ENCODE measurements around the gene B4GALT2.

Gene B4GALT2

DNA sequence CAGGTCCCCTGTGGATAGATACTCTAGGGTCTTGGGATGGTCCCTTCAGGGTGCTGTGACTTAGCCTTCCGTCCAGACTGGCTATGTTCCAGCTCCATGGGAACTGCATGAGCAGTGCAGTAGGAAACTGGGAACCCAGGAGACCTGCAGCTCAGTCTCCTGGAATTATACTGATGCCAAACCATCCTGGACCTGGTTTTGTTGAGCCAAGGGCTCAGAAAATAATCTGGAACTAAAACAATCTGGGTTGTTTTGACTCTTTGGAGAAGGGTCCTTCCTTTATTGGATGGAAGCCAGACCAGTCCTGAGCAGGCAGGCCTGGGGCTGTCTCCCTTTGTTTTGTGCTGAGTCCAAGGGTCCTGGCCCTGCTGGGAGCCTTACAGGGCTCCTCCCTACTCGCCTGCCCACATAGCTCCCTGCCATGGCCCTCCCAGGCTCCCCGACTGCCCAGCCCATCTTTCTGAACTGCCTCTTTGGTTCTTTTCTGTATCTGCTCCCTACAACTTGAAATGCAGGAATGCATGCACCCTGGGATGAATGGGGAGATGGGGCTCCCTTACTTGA lies 31.1 kb upstream of the B4GALT2 start:
- no peak for TF ChIP-seq ZNF274 (IDR thresholded peaks at IDR 0.05; ENCODE audit: low read depth, low read length)
- TF ChIP-seq SUZ12 (IDR thresholded peaks at IDR 0.05; ENCODE audit: extremely low read depth, insufficient read depth, insufficient read length) = no peak
- TF ChIP-seq YY1 (IDR thresholded peaks at IDR 0.05; ENCODE audit: insufficient read depth, insufficient read length) = no peak
- no peaks in the 10 kb centered on the region for H3K9me3 ChIP-seq (ENCODE audit: insufficient read depth, low read length)
- peak overlapping the region; percentile 98 for H3K4me3 ChIP-seq (ENCODE audit: insufficient read length, low read depth)
- H3K9ac ChIP-seq (ENCODE audit: insufficient read length, low read depth) = peak overlapping the region; percentile 99
- peaks cover 28% of the 10 kb centered on the region for H3K36me3 ChIP-seq (ENCODE audit: insufficient read depth, insufficient read length, low read length)
- no peaks in the 10 kb centered on the region for H3K27me3 ChIP-seq (ENCODE audit: insufficient read depth, insufficient read length)
- DNase-seq (ENCODE audit: low read depth, low spot score) = no peak
- peaks cover 15% of the 10 kb centered on the region for H3K4me1 ChIP-seq (ENCODE audit: insufficient read depth, insufficient read length)

GRCh38 chr1:43949678-43950077 lies 29.3 kb upstream of the B4GALT2 start:
- no peaks in the 10 kb centered on the region for H3K9me3 ChIP-seq (ENCODE audit: insufficient read depth, low read length)
- H3K4me3 ChIP-seq (ENCODE audit: insufficient read length, low read depth) = no peak overlapping the region
- H3K4me1 ChIP-seq (ENCODE audit: insufficient read depth, insufficient read length) = peaks cover 13% of the 10 kb centered on the region
- H3K27me3 ChIP-seq (ENCODE audit: insufficient read depth, insufficient read length) = no peaks in the 10 kb centered on the region
- peaks cover 28% of the 10 kb centered on the region for H3K36me3 ChIP-seq (ENCODE audit: insufficient read depth, insufficient read length, low read length)
- H3K9ac ChIP-seq (ENCODE audit: insufficient read length, low read depth) = no peak overlapping the region
- DNase-seq (ENCODE audit: low read depth, low spot score) = no peak
- TF ChIP-seq ZNF274 (IDR thresholded peaks at IDR 0.05; ENCODE audit: low read depth, low read length) (no peak), YY1 (IDR thresholded peaks at IDR 0.05; ENCODE audit: insufficient read depth, insufficient read length) (no peak), SUZ12 (IDR thresholded peaks at IDR 0.05; ENCODE audit: extremely low read depth, insufficient read depth, insufficient read length) (no peak)

DNA sequence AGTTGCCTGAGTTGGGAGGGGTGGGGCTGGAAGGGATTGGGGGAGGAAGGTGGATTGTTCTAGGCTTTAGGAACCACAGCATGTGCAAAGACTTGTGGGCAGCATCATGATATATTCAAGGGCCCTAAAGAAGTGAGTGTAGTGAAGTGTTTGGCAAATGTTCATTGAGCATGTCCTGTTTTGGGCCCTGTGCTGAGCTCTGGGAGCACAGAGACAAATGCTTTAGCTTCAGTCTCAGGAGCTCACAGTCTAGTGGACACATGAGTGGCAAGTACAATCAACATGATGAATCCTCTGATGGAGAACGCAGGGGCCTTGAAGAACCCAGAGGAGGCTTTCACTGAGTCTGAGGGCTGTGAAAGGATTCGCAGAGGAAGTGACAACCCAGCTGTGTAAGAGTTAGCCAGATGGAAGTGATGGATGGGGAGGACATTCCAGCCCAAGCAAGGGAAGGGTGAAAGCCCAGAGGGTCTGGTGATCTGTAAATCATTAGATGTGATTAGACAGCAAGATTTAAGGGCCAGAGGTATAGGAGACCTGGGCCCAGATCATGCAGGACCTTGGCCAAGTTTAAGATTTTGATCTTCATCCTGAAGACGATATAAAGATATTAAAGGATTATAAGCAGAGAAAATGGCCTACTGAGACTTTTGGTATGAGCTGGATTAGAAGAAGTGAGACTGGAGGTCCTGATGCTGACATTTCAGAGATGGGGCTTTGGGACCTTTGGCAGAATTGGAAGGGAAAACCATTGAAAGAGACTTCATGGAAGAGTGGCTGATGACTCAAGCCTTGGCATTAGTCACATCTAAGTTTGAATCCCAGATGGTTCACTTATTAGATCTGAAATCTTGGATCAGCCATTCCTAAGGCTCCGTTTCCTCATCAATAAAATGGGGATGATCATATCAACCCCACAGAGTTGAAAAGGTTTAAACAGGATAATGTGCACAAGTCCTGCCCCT lies 27.7 kb upstream of the B4GALT2 start:
- Histone ChIP-seq H3K27me3 (ENCODE audit: insufficient read depth, insufficient read length) (no peaks in the 10 kb centered on the region), H3K4me1 (ENCODE audit: insufficient read depth, insufficient read length) (peaks cover 13% of the 10 kb centered on the region), H3K4me3 (ENCODE audit: insufficient read length, low read depth) (no peak overlapping the region), H3K9ac (ENCODE audit: insufficient read length, low read depth) (no peak overlapping the region), H3K36me3 (ENCODE audit: insufficient read depth, insufficient read length, low read length) (peaks cover 33% of the 10 kb centered on the region), H3K9me3 (ENCODE audit: insufficient read depth, low read length) (no peaks in the 10 kb centered on the region)
- DNase-seq (ENCODE audit: low read depth, low spot score) = no peak
- TF ChIP-seq SUZ12 (IDR thresholded peaks at IDR 0.05; ENCODE audit: extremely low read depth, insufficient read depth, insufficient read length) (no peak), ZNF274 (IDR thresholded peaks at IDR 0.05; ENCODE audit: low read depth, low read length) (no peak), YY1 (IDR thresholded peaks at IDR 0.05; ENCODE audit: insufficient read depth, insufficient read length) (no peak)

DNA sequence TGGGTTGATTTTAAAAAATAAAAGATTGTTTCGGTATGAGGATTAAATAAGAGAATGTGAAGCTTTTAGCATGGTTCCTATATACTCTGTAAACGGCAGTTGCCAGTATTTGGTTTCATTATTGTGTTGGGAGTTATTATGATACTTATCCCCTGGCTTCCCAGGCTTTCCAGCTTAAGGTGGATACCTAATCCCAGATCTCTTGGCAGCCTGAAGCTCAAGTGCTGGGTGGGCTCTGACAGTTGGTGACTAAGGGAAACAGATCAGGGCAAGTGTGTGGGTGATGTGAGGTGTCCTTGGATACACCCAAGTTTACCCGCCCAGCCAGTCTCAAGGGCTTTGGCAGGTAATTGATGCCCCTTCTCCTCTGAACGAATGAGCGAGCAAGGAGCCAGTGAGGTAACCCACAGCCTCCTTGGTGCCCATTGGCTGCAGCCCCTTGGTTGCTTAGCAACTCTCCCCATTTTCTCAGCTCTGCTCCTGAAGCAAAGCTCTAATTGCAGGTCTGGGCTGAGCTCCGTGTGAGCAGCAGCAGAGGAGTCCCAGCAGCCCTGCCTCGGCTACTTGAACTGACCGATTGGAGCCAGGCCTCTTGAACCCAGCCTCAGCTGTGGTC lies 26.2 kb upstream of the B4GALT2 start:
- peaks cover 48% of the 10 kb centered on the region for H3K36me3 ChIP-seq (ENCODE audit: insufficient read depth, insufficient read length, low read length)
- H3K4me1 ChIP-seq (ENCODE audit: insufficient read depth, insufficient read length) = peaks cover 8% of the 10 kb centered on the region
- no peak overlapping the region for H3K4me3 ChIP-seq (ENCODE audit: insufficient read length, low read depth)
- H3K27me3 ChIP-seq (ENCODE audit: insufficient read depth, insufficient read length) = no peaks in the 10 kb centered on the region
- no peak overlapping the region for H3K9ac ChIP-seq (ENCODE audit: insufficient read length, low read depth)
- H3K9me3 ChIP-seq (ENCODE audit: insufficient read depth, low read length) = no peaks in the 10 kb centered on the region
- no peak for TF ChIP-seq YY1 (IDR thresholded peaks at IDR 0.05; ENCODE audit: insufficient read depth, insufficient read length)
- TF ChIP-seq SUZ12 (IDR thresholded peaks at IDR 0.05; ENCODE audit: extremely low read depth, insufficient read depth, insufficient read length) = no peak
- no peak for TF ChIP-seq ZNF274 (IDR thresholded peaks at IDR 0.05; ENCODE audit: low read depth, low read length)
- no peak for DNase-seq (ENCODE audit: low read depth, low spot score)

DNA sequence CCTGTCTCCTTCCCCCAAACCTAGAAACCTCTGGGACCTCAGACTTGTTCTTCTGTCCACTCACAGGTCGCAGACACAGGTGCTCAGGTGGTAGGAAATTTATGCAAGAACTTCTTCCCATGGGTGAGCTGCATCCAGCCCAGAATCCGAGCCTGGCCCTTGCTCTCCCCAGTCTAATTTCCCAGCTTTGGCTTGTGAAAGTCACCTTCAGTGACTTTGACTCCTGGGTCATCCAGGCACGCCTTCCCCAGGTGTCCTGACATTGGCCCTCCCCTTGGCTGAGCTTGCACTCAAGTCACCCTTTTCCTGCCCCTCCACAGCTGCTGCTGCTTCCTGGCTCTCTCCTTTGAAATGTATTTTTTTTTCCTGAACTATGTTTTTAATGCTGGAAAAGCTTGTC lies 25.6 kb upstream of the B4GALT2 start:
- H3K9ac ChIP-seq (ENCODE audit: insufficient read length, low read depth) = no peak overlapping the region
- H3K27me3 ChIP-seq (ENCODE audit: insufficient read depth, insufficient read length) = no peaks in the 10 kb centered on the region
- H3K36me3 ChIP-seq (ENCODE audit: insufficient read depth, insufficient read length, low read length) = peaks cover 53% of the 10 kb centered on the region
- H3K9me3 ChIP-seq (ENCODE audit: insufficient read depth, low read length) = no peaks in the 10 kb centered on the region
- H3K4me1 ChIP-seq (ENCODE audit: insufficient read depth, insufficient read length) = peaks cover 3% of the 10 kb centered on the region
- no peak overlapping the region for H3K4me3 ChIP-seq (ENCODE audit: insufficient read length, low read depth)
- TF ChIP-seq YY1 (IDR thresholded peaks at IDR 0.05; ENCODE audit: insufficient read depth, insufficient read length) = no peak
- no peak for TF ChIP-seq ZNF274 (IDR thresholded peaks at IDR 0.05; ENCODE audit: low read depth, low read length)
- TF ChIP-seq SUZ12 (IDR thresholded peaks at IDR 0.05; ENCODE audit: extremely low read depth, insufficient read depth, insufficient read length) = no peak
- DNase-seq (ENCODE audit: low read depth, low spot score) = no peak

DNA sequence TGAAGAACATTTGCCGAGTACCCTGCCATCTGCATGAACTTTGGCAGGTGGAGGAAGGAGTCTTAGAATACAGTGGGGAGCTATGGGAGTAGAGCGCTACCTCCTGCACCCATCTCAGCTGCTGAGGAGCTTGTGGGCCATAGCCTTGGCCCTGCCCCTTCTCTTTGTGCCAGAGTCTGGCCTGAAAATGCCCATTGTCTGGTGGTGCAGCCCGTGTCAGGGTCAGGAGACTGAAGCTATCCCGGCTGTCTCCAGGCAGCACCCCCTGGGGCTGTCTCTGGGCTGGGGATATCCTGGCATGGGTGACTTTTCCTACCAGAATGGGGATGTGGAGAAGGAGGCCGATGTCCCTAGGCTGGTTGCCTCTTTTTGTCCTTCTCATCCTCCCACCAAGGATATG lies 25.0 kb upstream of the B4GALT2 start:
- no peak overlapping the region for H3K9ac ChIP-seq (ENCODE audit: insufficient read length, low read depth)
- no peaks in the 10 kb centered on the region for H3K9me3 ChIP-seq (ENCODE audit: insufficient read depth, low read length)
- TF ChIP-seq SUZ12 (IDR thresholded peaks at IDR 0.05; ENCODE audit: extremely low read depth, insufficient read depth, insufficient read length) (no peak), ZNF274 (IDR thresholded peaks at IDR 0.05; ENCODE audit: low read depth, low read length) (no peak), YY1 (IDR thresholded peaks at IDR 0.05; ENCODE audit: insufficient read depth, insufficient read length) (no peak)
- peaks cover 55% of the 10 kb centered on the region for H3K36me3 ChIP-seq (ENCODE audit: insufficient read depth, insufficient read length, low read length)
- DNase-seq (ENCODE audit: low read depth, low spot score) = no peak
- no peak overlapping the region for H3K4me3 ChIP-seq (ENCODE audit: insufficient read length, low read depth)
- no peaks in the 10 kb centered on the region for H3K4me1 ChIP-seq (ENCODE audit: insufficient read depth, insufficient read length)
- H3K27me3 ChIP-seq (ENCODE audit: insufficient read depth, insufficient read length) = no peaks in the 10 kb centered on the region

DNA sequence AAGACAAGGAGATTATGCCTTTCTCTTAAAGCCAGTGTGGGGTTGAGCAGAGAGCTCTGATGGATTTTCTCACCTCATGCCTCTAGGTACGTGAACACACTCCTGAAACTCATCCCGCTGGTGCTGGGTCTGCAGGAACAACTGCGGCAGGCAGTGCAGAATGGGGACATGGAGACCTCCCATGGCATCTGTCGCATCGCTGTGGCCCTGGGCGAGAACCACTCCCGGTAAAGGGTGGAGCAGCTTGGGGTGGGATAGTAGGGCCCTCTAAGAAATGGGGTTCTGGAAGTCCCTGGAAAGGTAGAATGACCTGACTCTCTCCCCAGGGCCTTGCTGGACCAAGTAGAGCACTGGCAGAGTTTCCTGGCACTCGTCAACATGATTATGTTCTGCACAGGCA lies 22.8 kb upstream of the B4GALT2 start:
- Histone ChIP-seq H3K4me3 (ENCODE audit: insufficient read length, low read depth) (no peak overlapping the region), H3K27me3 (ENCODE audit: insufficient read depth, insufficient read length) (no peaks in the 10 kb centered on the region), H3K36me3 (ENCODE audit: insufficient read depth, insufficient read length, low read length) (peaks cover 55% of the 10 kb centered on the region), H3K9ac (ENCODE audit: insufficient read length, low read depth) (no peak overlapping the region), H3K4me1 (ENCODE audit: insufficient read depth, insufficient read length) (no peaks in the 10 kb centered on the region), H3K9me3 (ENCODE audit: insufficient read depth, low read length) (no peaks in the 10 kb centered on the region)
- TF ChIP-seq YY1 (IDR thresholded peaks at IDR 0.05; ENCODE audit: insufficient read depth, insufficient read length) (no peak), ZNF274 (IDR thresholded peaks at IDR 0.05; ENCODE audit: low read depth, low read length) (no peak)
- DNase-seq (ENCODE audit: low read depth, low spot score) = no peak

All from NT2/D1 (cell line).